ENCODE measurements around the gene FAM120B.

Gene FAM120B

DNA sequence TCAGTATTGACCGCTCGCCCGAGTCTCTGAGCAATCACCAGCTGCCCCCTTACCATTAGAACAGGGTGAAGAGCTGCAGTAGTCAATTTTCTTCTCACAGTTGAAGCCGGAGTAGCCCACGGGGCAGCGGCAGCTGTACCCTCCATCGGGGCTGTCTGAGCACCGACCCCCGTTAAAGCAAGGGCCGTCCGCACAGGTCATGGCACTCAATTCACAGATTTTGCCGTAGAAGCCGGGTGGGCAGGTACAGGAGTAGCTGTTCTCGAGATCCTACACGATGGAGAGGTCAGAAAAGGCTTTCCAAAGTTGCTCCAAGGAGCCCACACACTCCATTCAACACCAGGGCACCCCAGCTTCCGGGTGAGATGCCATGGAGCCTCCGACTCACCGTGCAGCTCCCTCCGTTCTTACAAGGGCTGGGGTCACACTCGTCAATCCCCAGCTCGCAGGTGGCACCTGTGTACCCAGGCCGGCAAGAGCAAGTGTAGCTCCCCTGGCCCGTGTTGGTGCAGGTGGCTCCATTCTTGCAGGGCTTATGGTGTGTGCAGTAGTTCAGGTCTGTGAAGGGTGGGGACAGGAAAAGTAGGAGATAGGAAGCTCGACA is 21.6 kb upstream of the FAM120B start:
- Histone ChIP-seq H4K20me1 (ENCODE audit: insufficient read depth, low read length) (peaks cover 23% of the 10 kb centered on the region), H3K9me3 (ENCODE audit: insufficient read depth, low read length, severe bottlenecking) (no peaks in the 10 kb centered on the region), H3K4me1 (ENCODE audit: insufficient read depth, low read length) (peaks cover 9% of the 10 kb centered on the region), H3K4me3 (ENCODE audit: low read depth in 1 of 2, low read length in 2 of 2) (no peak overlapping the region), H2AFZ (ENCODE audit: low read depth, low read length) (no peak overlapping the region), H3K79me2 (ENCODE audit: insufficient read depth, low read length) (no peaks in the 10 kb centered on the region), H3K4me2 (ENCODE audit: insufficient read depth, low read length) (no peak overlapping the region), H3K9ac (ENCODE audit: low read depth, low read length) (no peak overlapping the region), H3K27ac (ENCODE audit: low read length) (no peak overlapping the region), H3K36me3 (ENCODE audit: insufficient read depth, low read length) (no peaks in the 10 kb centered on the region), H3K27me3 (ENCODE audit: insufficient read depth, low read length, poor library complexity) (peaks cover 14% of the 10 kb centered on the region)
- no peak for TF ChIP-seq EZH2 (IDR thresholded peaks at IDR 0.05; ENCODE audit: borderline replicate concordance, low read depth, low read length, severe bottlenecking)
- TF ChIP-seq, protein P1, sequence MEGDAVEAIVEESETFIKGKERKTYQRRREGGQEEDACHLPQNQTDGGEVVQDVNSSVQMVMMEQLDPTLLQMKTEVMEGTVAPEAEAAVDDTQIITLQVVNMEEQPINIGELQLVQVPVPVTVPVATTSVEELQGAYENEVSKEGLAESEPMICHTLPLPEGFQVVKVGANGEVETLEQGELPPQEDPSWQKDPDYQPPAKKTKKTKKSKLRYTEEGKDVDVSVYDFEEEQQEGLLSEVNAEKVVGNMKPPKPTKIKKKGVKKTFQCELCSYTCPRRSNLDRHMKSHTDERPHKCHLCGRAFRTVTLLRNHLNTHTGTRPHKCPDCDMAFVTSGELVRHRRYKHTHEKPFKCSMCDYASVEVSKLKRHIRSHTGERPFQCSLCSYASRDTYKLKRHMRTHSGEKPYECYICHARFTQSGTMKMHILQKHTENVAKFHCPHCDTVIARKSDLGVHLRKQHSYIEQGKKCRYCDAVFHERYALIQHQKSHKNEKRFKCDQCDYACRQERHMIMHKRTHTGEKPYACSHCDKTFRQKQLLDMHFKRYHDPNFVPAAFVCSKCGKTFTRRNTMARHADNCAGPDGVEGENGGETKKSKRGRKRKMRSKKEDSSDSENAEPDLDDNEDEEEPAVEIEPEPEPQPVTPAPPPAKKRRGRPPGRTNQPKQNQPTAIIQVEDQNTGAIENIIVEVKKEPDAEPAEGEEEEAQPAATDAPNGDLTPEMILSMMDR (IDR thresholded peaks at IDR 0.05; ENCODE audit: borderline replicate concordance, extremely low read depth, low read length, poor library complexity, severe bottlenecking): no peak
- DNase-seq (no peak), ATAC-seq (ENCODE audit: insufficient read depth, low read depth) (no peak)

DNA sequence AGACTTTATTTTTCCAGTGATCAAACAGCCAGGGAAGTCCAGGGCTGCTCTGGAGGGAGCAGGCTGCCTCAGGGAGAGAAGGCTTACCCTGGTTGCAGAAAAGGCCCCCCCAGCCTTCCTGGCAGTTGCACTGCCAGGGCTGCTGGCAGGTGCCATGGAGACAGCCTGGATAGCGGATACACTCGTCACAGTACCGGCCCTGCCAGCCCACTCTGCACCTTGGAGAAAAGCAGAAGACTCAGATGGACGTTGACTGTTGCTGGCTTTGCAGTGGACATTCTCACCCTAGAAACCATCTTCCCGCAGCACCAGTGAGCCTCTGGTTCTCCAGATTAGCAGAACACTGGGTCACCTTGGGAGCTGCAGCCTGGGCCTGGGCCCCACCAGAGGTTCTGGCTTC is 21.1 kb upstream of the FAM120B start:
- Histone ChIP-seq H3K4me1 (ENCODE audit: insufficient read depth, low read length) (peaks cover 12% of the 10 kb centered on the region), H3K27ac (ENCODE audit: low read length) (no peak overlapping the region), H3K27me3 (ENCODE audit: insufficient read depth, low read length, poor library complexity) (peaks cover 19% of the 10 kb centered on the region), H3K9me3 (ENCODE audit: insufficient read depth, low read length, severe bottlenecking) (no peaks in the 10 kb centered on the region), H4K20me1 (ENCODE audit: insufficient read depth, low read length) (peaks cover 20% of the 10 kb centered on the region), H3K4me2 (ENCODE audit: insufficient read depth, low read length) (no peak overlapping the region), H3K36me3 (ENCODE audit: insufficient read depth, low read length) (no peaks in the 10 kb centered on the region), H3K79me2 (ENCODE audit: insufficient read depth, low read length) (no peaks in the 10 kb centered on the region), H2AFZ (ENCODE audit: low read depth, low read length) (no peak overlapping the region), H3K9ac (ENCODE audit: low read depth, low read length) (no peak overlapping the region), H3K4me3 (ENCODE audit: low read depth in 1 of 2, low read length in 2 of 2) (no peak overlapping the region)
- TF ChIP-seq, protein P1 (IDR thresholded peaks at IDR 0.05; ENCODE audit: borderline replicate concordance, extremely low read depth, low read length, poor library complexity, severe bottlenecking): no peak
- no peak for TF ChIP-seq EZH2 (IDR thresholded peaks at IDR 0.05; ENCODE audit: borderline replicate concordance, low read depth, low read length, severe bottlenecking)
- DNase-seq: no peak
- ATAC-seq (ENCODE audit: insufficient read depth, low read depth): no peak

DNA sequence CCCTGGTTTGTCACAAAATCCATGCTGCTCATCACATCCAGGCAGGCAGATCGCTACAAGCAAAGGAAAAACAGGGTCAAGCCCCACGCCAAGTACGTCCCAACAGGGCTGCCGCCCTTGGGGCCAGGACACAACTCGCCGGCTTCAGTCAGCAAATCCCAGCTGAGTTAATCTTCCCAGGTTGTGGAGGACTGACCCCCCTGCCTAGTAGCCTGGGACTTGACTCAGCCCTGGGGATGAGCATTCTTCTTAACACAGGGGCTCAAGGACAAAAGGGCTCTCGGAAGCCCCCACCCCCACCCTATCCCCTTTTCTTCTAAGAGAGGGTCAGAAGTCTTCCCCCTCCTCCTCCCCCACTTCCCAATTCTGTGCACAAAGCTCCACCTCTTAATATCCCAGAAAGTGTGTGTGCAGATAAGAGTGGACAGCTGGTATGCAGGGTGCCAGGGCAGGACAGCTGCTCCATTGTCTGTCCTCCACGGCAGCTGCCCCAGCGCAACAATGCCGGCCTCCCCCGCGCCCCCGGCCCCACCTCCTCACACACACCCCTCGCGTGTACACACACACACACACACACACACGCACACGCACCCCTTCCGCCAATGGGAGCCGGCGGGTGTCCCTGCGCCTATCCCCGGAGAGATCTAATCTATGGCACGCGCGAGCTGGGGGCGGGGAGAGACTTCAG is 20.2 kb upstream of the FAM120B start:
- peaks cover 27% of the 10 kb centered on the region for H3K27me3 ChIP-seq (ENCODE audit: insufficient read depth, low read length, poor library complexity)
- no peak for DNase-seq

More for the DNA sequence above, 20.2 kb upstream of the FAM120B start:
- Histone ChIP-seq H3K4me3 (ENCODE audit: low read depth in 1 of 2, low read length in 2 of 2) (no peak overlapping the region), H4K20me1 (ENCODE audit: insufficient read depth, low read length) (peaks cover 21% of the 10 kb centered on the region), H3K36me3 (ENCODE audit: insufficient read depth, low read length) (no peaks in the 10 kb centered on the region), H3K4me1 (ENCODE audit: insufficient read depth, low read length) (peaks cover 21% of the 10 kb centered on the region), H3K79me2 (ENCODE audit: insufficient read depth, low read length) (no peaks in the 10 kb centered on the region), H3K4me2 (ENCODE audit: insufficient read depth, low read length) (no peak overlapping the region), H3K9ac (ENCODE audit: low read depth, low read length) (no peak overlapping the region), H3K9me3 (ENCODE audit: insufficient read depth, low read length, severe bottlenecking) (no peaks in the 10 kb centered on the region), H2AFZ (ENCODE audit: low read depth, low read length) (no peak overlapping the region), H3K27ac (ENCODE audit: low read length) (no peak overlapping the region)
- no peak for ATAC-seq (ENCODE audit: insufficient read depth, low read depth)
- no peak for TF ChIP-seq EZH2 (IDR thresholded peaks at IDR 0.05; ENCODE audit: borderline replicate concordance, low read depth, low read length, severe bottlenecking)
- TF ChIP-seq, protein P1 (IDR thresholded peaks at IDR 0.05; ENCODE audit: borderline replicate concordance, extremely low read depth, low read length, poor library complexity, severe bottlenecking): no peak
